SK-N-SH (cell line): ENCODE results near the gene PXMP4. TPM values are rescaled to one million over a fixed set of nuclear protein-coding genes. Genes with fewer than 3 reads are reported as not detected.

Experiments
- CTCF ChIA-PET: fragments of 300-600, 350-600 bp; formaldehyde crosslinking; extraction: SDS; loops from one replicate; lab custom pipeline; 2021; lab: Yijun Ruan, JAX
- POLR2A ChIA-PET: fragments of 350-600 bp; sonication (Branson Sonifier 250); formaldehyde crosslinking; extraction: SDS; loops from one replicate; lab custom pipeline; 2020; ENCODE audit warnings: antibody characterized with exemption, inconsistent platforms; lab: Yijun Ruan, JAX
- DNase-seq: peaks from one replicate; pipeline ENCODE4 v3.0.0; 2012
- H2AFZ ChIP-seq: fragments of 200-600 bp; sonication (generic); 2 replicates; pipeline ENCODE4 v1.8.1; 2016; ENCODE audit warnings: antibody characterized with exemption, mild to moderate bottlenecking, low read depth
- H3F3A ChIP-seq: fragments of 200-600 bp; sonication (generic); replicated peaks from 2 replicates; pipeline ENCODE3; 2016; ENCODE audit warnings: antibody characterized with exemption, mild to moderate bottlenecking; ENCODE audit not compliant: insufficient read depth
- H3K27ac ChIP-seq, 2 experiments: fragments of 200-500 bp in 1 of 2; fragments of 200-600 bp in 1 of 2; sonication (Bioruptor generic) in 1 of 2; sonication (generic), shearing (Covaris generic) in 1 of 2; 2 replicates each; pipeline versions ENCODE4 v1.5.1 to v1.6.1; 2014 to 2016; ENCODE audit warnings: low read depth in 2 of 2, inconsistent platforms in 1 of 2, low read length in 1 of 2, mild to moderate bottlenecking in 1 of 2, mixed read lengths in 1 of 2
- H3K27me3 ChIP-seq: fragments of 200-600 bp; sonication (generic), shearing (Covaris generic); 2 replicates; pipeline ENCODE4 v1.6.1; 2016; ENCODE audit warnings: mixed run types; ENCODE audit not compliant: insufficient read depth
- H3K36me3 ChIP-seq, 2 experiments: fragments of 200-500 bp in 1 of 2; fragments of 200-600 bp in 1 of 2; sonication (Bioruptor generic) in 1 of 2; sonication (generic) in 1 of 2; replicated peaks in 1 of 2; 2 replicates each; pipeline versions ENCODE3 to v1.5.1; 2014 to 2016; ENCODE audit warnings: low read length in 1 of 2, mild to moderate bottlenecking in 1 of 2; ENCODE audit not compliant: insufficient read depth in 2 of 2, control insufficient read depth in 1 of 2
- H3K4me1 ChIP-seq, 2 experiments: fragments of 200-500 bp in 1 of 2; fragments of 200-600 bp in 1 of 2; sonication (Bioruptor generic) in 1 of 2; sonication (generic), shearing (Covaris generic) in 1 of 2; 2 replicates each; pipeline versions ENCODE4 v1.5.1 to v1.6.1; 2014 to 2016; ENCODE audit warnings: low read depth in 1 of 2, low read length in 1 of 2, mixed run types in 1 of 2; ENCODE audit not compliant: insufficient read depth in 2 of 2, control insufficient read depth in 1 of 2
- H3K4me2 ChIP-seq: fragments of 200-600 bp; sonication (generic), shearing (Covaris generic); 2 replicates; pipeline ENCODE4 v1.6.1; 2017; ENCODE audit warnings: mixed run types
- H3K4me3 ChIP-seq, 2 experiments: fragments of 200-500 bp in 1 of 2; fragments of 200-600 bp in 1 of 2; sonication (Bioruptor generic) in 1 of 2; sonication (generic), shearing (Covaris generic) in 1 of 2; 2 replicates each; pipeline versions ENCODE4 v1.5.1 to v1.8.1; 2014 to 2016; ENCODE audit warnings: low read depth in 2 of 2, inconsistent platforms in 1 of 2, low read length in 1 of 2, mild to moderate bottlenecking in 1 of 2, mixed read lengths in 1 of 2, moderate library complexity in 1 of 2
- H3K79me2 ChIP-seq: fragments of 200-600 bp; sonication (generic); 2 replicates; pipeline ENCODE4 v1.8.1; 2017; ENCODE audit warnings: mild to moderate bottlenecking; ENCODE audit not compliant: insufficient read depth
- H3K9ac ChIP-seq: fragments of 200-600 bp; sonication (generic); 2 replicates; pipeline ENCODE4 v1.6.1; 2017; ENCODE audit warnings: mixed run types
- H3K9me2 ChIP-seq: fragments of 200-600 bp; sonication (generic); 2 replicates; pipeline ENCODE4 v1.6.1; 2017; ENCODE audit warnings: mixed run types
- H3K9me3 ChIP-seq: fragments of 200-600 bp; sonication (generic); 2 replicates; pipeline ENCODE4 v1.6.1; 2017; ENCODE audit warnings: mixed run types, mild to moderate bottlenecking, moderate library complexity
- H4K20me1 ChIP-seq: fragments of 200-600 bp; sonication (generic); 2 replicates; pipeline ENCODE4 v1.6.1; 2017; ENCODE audit warnings: mild to moderate bottlenecking, mixed run types; ENCODE audit not compliant: insufficient read depth
- FOSL2 ChIP-seq: IDR thresholded peaks from 2 replicates; pipeline ENCODE4 v1.4.0; 2012; ENCODE audit warnings: low read depth, mild to moderate bottlenecking, moderate library complexity, borderline replicate concordance
- JUND ChIP-seq: IDR thresholded peaks from 2 replicates; pipeline ENCODE4 v1.4.0; 2012
- MXI1 ChIP-seq: IDR thresholded peaks from 2 replicates; pipeline ENCODE4 v1.6.1; 2012; ENCODE audit warnings: mild to moderate bottlenecking, low read depth, low read length, improper control_type of control experiment
- NFIC ChIP-seq: IDR thresholded peaks from 2 replicates; pipeline ENCODE4 v1.4.0; 2012; ENCODE audit warnings: borderline replicate concordance
- NRF1 ChIP-seq: IDR thresholded peaks from 2 replicates; pipeline ENCODE4 v1.6.1; 2012; ENCODE audit warnings: low read depth, mild to moderate bottlenecking, low read length
- RAD21 ChIP-seq: IDR thresholded peaks from 2 replicates; pipeline ENCODE4 v1.6.1; 2012; ENCODE audit warnings: mild to moderate bottlenecking, low read length
- TCF12 ChIP-seq: IDR thresholded peaks from 2 replicates; pipeline ENCODE4 v1.4.0; 2012
- WGBS: methylation state at CpG from one replicate; pipeline ENCODE4 v1.1.6; 2017; ENCODE audit warnings: low lambda C conversion rate; 5-methylcytosine and 5-hydroxymethylcytosine counted together
- polyA plus RNA-seq, 3 experiments: library from polyadenylated mRNA; depleted of rRNA; stranded (reverse); fragments of >200 nt; gene quantifications; 2 replicates each; pipeline ENCODE4 v1.2.3, GENCODE V29; 2012

Gene PXMP4
- polyA plus RNA-seq, 1 of the 3 experiments (the other 2 are of a cell fraction): 5.6 TPM

- ChIA-PET POLR2A (no interaction called here), CTCF (interaction anchor here (0.5 to 1.1 kb wide), 9 partner anchors 12 to 348 kb away, joined by 3 read pairs; no protein-coding TSS in a partner anchor)
- no peak overlapping the region for H3K4me2 ChIP-seq
- peaks cover 4 to 21% of the 10 kb centered on the region in 2 experiments; a peak in 3 of 4 replicates for H3K4me1 ChIP-seq
- no peak overlapping the region for H3K9ac ChIP-seq
- peaks cover 11% of the 10 kb centered on the region for H3F3A ChIP-seq
- H3K79me2 ChIP-seq: no peaks in the 10 kb centered on the region
- no peak overlapping the region for H3K4me3 ChIP-seq
- H3K27me3 ChIP-seq: no peaks in the 10 kb centered on the region
- WGBS: 91% methylated on average over 17 of the region's 17 CpGs
- H2AFZ ChIP-seq: no peak overlapping the region
- no peaks in the 10 kb centered on the region for H4K20me1 ChIP-seq
- peak; percentile 46 for DNase-seq
- no peaks in the 10 kb centered on the region for H3K9me2 ChIP-seq
- peak overlapping the region in 1 of 2 experiments; percentile 11; a peak in 1 of 4 replicates for H3K27ac ChIP-seq
- TF ChIP-seq RAD21: no peak
- H3K36me3 ChIP-seq: no peaks in the 10 kb centered on the region
- H3K9me3 ChIP-seq: no peaks in the 10 kb centered on the region
Observed at GRCh38 chr20:33693741-33694638, 26.1 kb downstream of the PXMP4 start.

- 76% methylated on average over 5 of the region's 5 CpGs for WGBS
- no peak for DNase-seq
- Histone ChIP-seq H3K4me2 (no peak overlapping the region), H2AFZ (no peak overlapping the region), H3K9ac (no peak overlapping the region), H3K9me2 (no peaks in the 10 kb centered on the region), H3K27me3 (no peaks in the 10 kb centered on the region), H3F3A (peaks cover 11% of the 10 kb centered on the region), H3K27ac (no peak overlapping the region), H4K20me1 (no peaks in the 10 kb centered on the region), H3K9me3 (no peaks in the 10 kb centered on the region), H3K4me3 (no peak overlapping the region), H3K4me1 (peaks cover 4 to 21% of the 10 kb centered on the region in 2 experiments; a peak in 3 of 4 replicates), H3K79me2 (no peaks in the 10 kb centered on the region), H3K36me3 (no peaks in the 10 kb centered on the region)
- TF ChIP-seq TCF12 (no peak), MXI1 (peak; percentile 37; the same call in 1 of the 2 replicates)
- CTCF ChIA-PET: interaction anchor here (0.5 to 1.0 kb wide), 7 partner anchors 11 to 348 kb away, joined by 3 read pairs; no protein-coding TSS in a partner anchor
- POLR2A ChIA-PET: no interaction called here
Observed at GRCh38 chr20:33693289-33693688, 26.8 kb downstream of the PXMP4 start.

DNA sequence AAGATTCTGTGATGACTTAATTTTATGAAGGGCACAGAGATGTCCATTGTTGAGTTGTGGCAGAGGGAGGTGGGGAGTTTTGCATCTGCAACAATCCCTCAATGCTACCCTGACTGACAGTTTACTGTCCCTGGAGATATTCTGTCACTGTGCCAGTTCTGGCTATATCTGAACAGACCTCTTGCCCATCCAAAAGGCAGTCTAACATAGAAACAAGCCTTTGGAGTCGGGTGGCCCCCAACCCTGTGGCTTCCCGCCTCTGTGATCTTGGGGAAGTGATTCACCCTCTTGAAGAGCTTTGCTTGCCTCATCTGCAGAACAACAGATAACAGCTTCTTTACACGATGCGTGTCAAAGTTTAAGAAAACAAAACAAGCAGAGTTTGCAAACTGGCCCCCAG is 30.1 kb downstream of the PXMP4 start:
- POLR2A ChIA-PET: no interaction called here
- no peaks in the 10 kb centered on the region for H3F3A ChIP-seq
- H3K9ac ChIP-seq: no peak overlapping the region
- 32% methylated on average over 4 of the region's 4 CpGs for WGBS
- H3K27me3 ChIP-seq: no peaks in the 10 kb centered on the region
- CTCF ChIA-PET: interaction anchor here (1.4 kb wide), 1 partner anchor 22 kb away, joined by 4 read pairs; no protein-coding TSS in a partner anchor
- H3K79me2 ChIP-seq: peaks cover 6% of the 10 kb centered on the region; the same call in 1 of the 2 replicates
- no peaks in the 10 kb centered on the region for H3K9me2 ChIP-seq
- 0 out of 2 replicates have a peak overlapping the region, but pooled peaks have one; percentile 0 for H2AFZ ChIP-seq
- no peaks in the 10 kb centered on the region for H4K20me1 ChIP-seq
- H3K4me1 ChIP-seq: peaks cover 4 to 20% of the 10 kb centered on the region in 2 experiments; a peak in 2 of 4 replicates
- DNase-seq: no peak
- TF ChIP-seq JUND (0 out of 2 replicates have a peak, but pooled peaks have one; percentile 16), NFIC (no peak), FOSL2 (no peak), MXI1 (no peak), NRF1 (no peak)
- no peaks in the 10 kb centered on the region for H3K9me3 ChIP-seq
- H3K36me3 ChIP-seq: no peaks in the 10 kb centered on the region
- no peak overlapping the region for H3K4me3 ChIP-seq
- H3K27ac ChIP-seq: no peak overlapping the region
- 0 out of 2 replicates have a peak overlapping the region, but pooled peaks have one; percentile 2 for H3K4me2 ChIP-seq
